ENCODE results near the gene HSPA1B. TPM values are rescaled to one million over a fixed set of nuclear protein-coding genes. Genes with fewer than 3 reads are reported as not detected.

Gene HSPA1B
- total RNA-seq, 1 donor from 2014 or later = 19.8 TPM

GRCh38 chr6:31878222-31878621, 50.7 kb downstream of the HSPA1B start:
- Mint-ChIP-seq H3K4me1 (ENCODE audit: unreplicated experiment) (peaks cover 4% of the 10 kb centered on the region), H3K9me3 (ENCODE audit: unreplicated experiment) (no peaks in the 10 kb centered on the region), H3K27ac (ENCODE audit: unreplicated experiment) (no peak overlapping the region), H3K4me3 (ENCODE audit: unreplicated experiment) (no peak overlapping the region), H3K36me3 (ENCODE audit: low read depth, unreplicated experiment) (peaks cover 8% of the 10 kb centered on the region), H3K27me3 (ENCODE audit: unreplicated experiment) (peaks cover 6% of the 10 kb centered on the region)
- TF ChIP-seq CTCF (IDR thresholded peaks at IDR 0.05; ENCODE audit: unreplicated experiment) = no peak
- no peak for DNase-seq (ENCODE audit: low spot score)

GRCh38 chr6:31878726-31879125, 51.2 kb downstream of the HSPA1B start, which contains the start of gene SLC44A4:
Gene SLC44A4 (minus strand): TSS chr6:31878997. CDS start chr6:31878980, 17 bp downstream.
- no peak for TF ChIP-seq CTCF (IDR thresholded peaks at IDR 0.05; ENCODE audit: unreplicated experiment)
- H3K27me3 Mint-ChIP-seq (ENCODE audit: unreplicated experiment) = peaks cover 6% of the 10 kb centered on the region
- no peaks in the 10 kb centered on the region for H3K9me3 Mint-ChIP-seq (ENCODE audit: unreplicated experiment)
- no peak for DNase-seq (ENCODE audit: low spot score)
- no peak within 1 kb of the TSS for H3K4me3 Mint-ChIP-seq (ENCODE audit: unreplicated experiment)
- H3K4me1 Mint-ChIP-seq (ENCODE audit: unreplicated experiment) = peaks cover 4% of the 10 kb centered on the region
- peaks cover 8% of the 10 kb centered on the region for H3K36me3 Mint-ChIP-seq (ENCODE audit: low read depth, unreplicated experiment)
- no peak within 1 kb of the TSS for H3K27ac Mint-ChIP-seq (ENCODE audit: unreplicated experiment)

GRCh38 chr6:31879143-31879542, 51.6 kb downstream of the HSPA1B start:
- TF ChIP-seq CTCF (IDR thresholded peaks at IDR 0.05; ENCODE audit: unreplicated experiment) = no peak
- no peaks in the 10 kb centered on the region for H3K9me3 Mint-ChIP-seq (ENCODE audit: unreplicated experiment)
- H3K36me3 Mint-ChIP-seq (ENCODE audit: low read depth, unreplicated experiment) = peaks cover 8% of the 10 kb centered on the region
- H3K4me3 Mint-ChIP-seq (ENCODE audit: unreplicated experiment) = no peak overlapping the region
- H3K27ac Mint-ChIP-seq (ENCODE audit: unreplicated experiment) = no peak overlapping the region
- H3K27me3 Mint-ChIP-seq (ENCODE audit: unreplicated experiment) = peaks cover 6% of the 10 kb centered on the region
- DNase-seq (ENCODE audit: low spot score) = no peak
- peaks cover 2% of the 10 kb centered on the region for H3K4me1 Mint-ChIP-seq (ENCODE audit: unreplicated experiment)

Other genes with a start within 250 kb of the HSPA1B start
- not detected for gene LTB, start 245.3 kb upstream of the HSPA1B start, total RNA-seq (ENCODE audit: unreplicated experiment)
- 1.7 TPM for gene LST1, start 241.5 kb upstream of the HSPA1B start, total RNA-seq (ENCODE audit: unreplicated experiment)
- gene NCR3, start 234.7 kb upstream of the HSPA1B start, total RNA-seq (ENCODE audit: unreplicated experiment) = not detected
- gene AIF1, start 212.5 kb upstream of the HSPA1B start, total RNA-seq (ENCODE audit: unreplicated experiment) = 22.8 TPM
- gene PRRC2A, start 207.0 kb upstream of the HSPA1B start, total RNA-seq (ENCODE audit: unreplicated experiment) = 149 TPM
- gene BAG6, start 175.1 kb upstream of the HSPA1B start, total RNA-seq (ENCODE audit: unreplicated experiment) = 312 TPM
- gene APOM, start 171.8 kb upstream of the HSPA1B start, total RNA-seq (ENCODE audit: unreplicated experiment) = 0.92 TPM
- 13.1 TPM for gene C6orf47, start 167.0 kb upstream of the HSPA1B start, total RNA-seq (ENCODE audit: unreplicated experiment)
- gene GPANK1, start 162.7 kb upstream of the HSPA1B start, total RNA-seq (ENCODE audit: unreplicated experiment) = 8.9 TPM
- gene CSNK2B, start 161.7 kb upstream of the HSPA1B start, total RNA-seq (ENCODE audit: unreplicated experiment) = 164 TPM
- gene LY6G5B, start 157.8 kb upstream of the HSPA1B start, total RNA-seq (ENCODE audit: unreplicated experiment) = 16.3 TPM
- 22.0 TPM for gene LY6G5C, start 146.7 kb upstream of the HSPA1B start, total RNA-seq (ENCODE audit: unreplicated experiment)
- 54.7 TPM for gene ABHD16A, start 124.4 kb upstream of the HSPA1B start, total RNA-seq (ENCODE audit: unreplicated experiment)
- gene LY6G6F, start 120.9 kb upstream of the HSPA1B start, total RNA-seq (ENCODE audit: unreplicated experiment) = not detected
- not detected for gene LY6G6D, start 112.4 kb upstream of the HSPA1B start, total RNA-seq (ENCODE audit: unreplicated experiment)
- gene LY6G6C, start 106.0 kb upstream of the HSPA1B start, total RNA-seq (ENCODE audit: unreplicated experiment) = 0.28 TPM
- gene MPIG6B, start 104.4 kb upstream of the HSPA1B start, total RNA-seq (ENCODE audit: unreplicated experiment) = not detected
- 145 TPM for gene DDAH2, start 98.4 kb upstream of the HSPA1B start, total RNA-seq (ENCODE audit: unreplicated experiment)
- 420 TPM for gene CLIC1, start 91.2 kb upstream of the HSPA1B start, total RNA-seq (ENCODE audit: unreplicated experiment)
- gene MSH5, start 87.7 kb upstream of the HSPA1B start, total RNA-seq (ENCODE audit: unreplicated experiment) = 16.1 TPM
- gene SAPCD1, start 65.1 kb upstream of the HSPA1B start, total RNA-seq (ENCODE audit: unreplicated experiment) = 2.4 TPM
- gene VWA7, start 50.4 kb upstream of the HSPA1B start, total RNA-seq (ENCODE audit: unreplicated experiment) = 0.74 TPM
- gene VARS1, start 32.0 kb upstream of the HSPA1B start, total RNA-seq (ENCODE audit: unreplicated experiment) = 53.0 TPM
- gene LSM2, start 20.8 kb upstream of the HSPA1B start, total RNA-seq (ENCODE audit: unreplicated experiment) = 57.1 TPM
- gene HSPA1L, start 12.5 kb upstream of the HSPA1B start, total RNA-seq (ENCODE audit: unreplicated experiment) = 0.82 TPM
- gene HSPA1A, start 12.2 kb upstream of the HSPA1B start, total RNA-seq (ENCODE audit: unreplicated experiment) = 27.2 TPM
- 31.9 TPM for gene NEU1, start 35.1 kb downstream of the HSPA1B start, total RNA-seq (ENCODE audit: unreplicated experiment)
- gene SLC44A4, start 51.3 kb downstream of the HSPA1B start, total RNA-seq (ENCODE audit: unreplicated experiment) = 1.6 TPM
- 53.4 TPM for gene EHMT2, start 70.0 kb downstream of the HSPA1B start, total RNA-seq (ENCODE audit: unreplicated experiment)
- gene ZBTB12, start 74.3 kb downstream of the HSPA1B start, total RNA-seq (ENCODE audit: unreplicated experiment) = 9.0 TPM
- gene C2, start 100.0 kb downstream of the HSPA1B start, total RNA-seq (ENCODE audit: unreplicated experiment) = 0.82 TPM
- gene CFB, start 118.4 kb downstream of the HSPA1B start, total RNA-seq (ENCODE audit: unreplicated experiment) = not detected
- gene NELFE, start 131.2 kb downstream of the HSPA1B start, total RNA-seq (ENCODE audit: unreplicated experiment) = 47.8 TPM
- 63.4 TPM for gene SKIC2, start 131.4 kb downstream of the HSPA1B start, total RNA-seq (ENCODE audit: unreplicated experiment)
- gene DXO, start 144.4 kb downstream of the HSPA1B start, total RNA-seq (ENCODE audit: unreplicated experiment) = 12.6 TPM
- 6.1 TPM for gene C4A, start 154.3 kb downstream of the HSPA1B start, total RNA-seq (ENCODE audit: unreplicated experiment)
- gene C4B, start 187.1 kb downstream of the HSPA1B start, total RNA-seq (ENCODE audit: unreplicated experiment) = 4.6 TPM
- 0.44 TPM for gene CYP21A2, start 210.7 kb downstream of the HSPA1B start, total RNA-seq (ENCODE audit: unreplicated experiment)